Cardiac muscle cell (in vitro differentiated cells and primary cell): ENCODE results near the gene KRTAP6-2. TPM values are rescaled to one million over a fixed set of nuclear protein-coding genes. Genes with fewer than 3 reads are reported as not detected.
A peak's percentile ranks its signal among the peaks of the same experiment; 100 is the strongest.

Source experiments
- DNase-seq, 2 donors: peaks; one replicate each; pipeline versions ENCODE4 v3.0.0 to v3.0.0-alpha.2; 2010 to 2017; ENCODE audit warnings: low read depth in 1 of 2, low spot score in 1 of 2
- H3K27ac ChIP-seq: fragments of 200-600 bp; sonication (generic); 2 replicates; pipeline ENCODE4 v1.5.1; 2016
- H3K27me3 ChIP-seq: fragments of 200-600 bp; sonication (generic); 2 replicates; pipeline ENCODE4 v1.6.0; 2016; ENCODE audit warnings: control low read depth
- H3K36me3 ChIP-seq: fragments of 200-600 bp; sonication (generic); 2 replicates; pipeline ENCODE4 v1.5.1; 2016; ENCODE audit warnings: control low read depth
- H3K4me1 ChIP-seq: fragments of 200-600 bp; sonication (generic); 2 replicates; pipeline ENCODE4 v1.8.1; 2017; ENCODE audit warnings: low read depth, mild to moderate bottlenecking, mixed run types
- H3K4me3 ChIP-seq: fragments of 200-600 bp; sonication (generic); 2 replicates; pipeline ENCODE4 v1.5.1; 2016; ENCODE audit warnings: mild to moderate bottlenecking
- H3K9me3 ChIP-seq: fragments of 200-600 bp; sonication (generic); 2 replicates; pipeline ENCODE4 v1.5.1; 2017; ENCODE audit warnings: low read depth, mild to moderate bottlenecking, control low read depth
- CTCF ChIP-seq: IDR thresholded peaks from 2 replicates; pipeline ENCODE4 v1.5.1; 2012; ENCODE audit warnings: low read depth, mild to moderate bottlenecking, low read length
- polyA plus RNA-seq: library from polyadenylated mRNA; unstranded; fragments of >200 nt; fragmentation: Nextera tagmentation; extraction: Ambion mirVana; gene quantifications from 2 replicates; pipeline ENCODE4 v1.2.1, GENCODE V29; 2016
- total RNA-seq: library from RNA; depleted of rRNA; stranded (reverse); fragments of >200 nt; gene quantifications from 2 replicates; pipeline ENCODE4 v1.2.3, GENCODE V29; 2016

Gene KRTAP6-2
- total and polyA plus RNA-seq, 2 experiments from 2014 or later = not detected

GRCh38 chr21:30629200-30629599 lies 30.5 kb upstream of the KRTAP6-2 start:
- Histone ChIP-seq H3K4me3 (no peak overlapping the region), H3K27ac (no peak overlapping the region), H3K27me3 (no peaks in the 10 kb centered on the region), H3K4me1 (no peaks in the 10 kb centered on the region), H3K36me3 (no peaks in the 10 kb centered on the region), H3K9me3 (no peaks in the 10 kb centered on the region)
- DNase-seq = peak in 1 of 2 donors; percentile 0
- no peak for TF ChIP-seq CTCF

- Histone ChIP-seq H3K27ac (no peak overlapping the region), H3K4me3 (no peak overlapping the region), H3K36me3 (no peaks in the 10 kb centered on the region), H3K4me1 (no peaks in the 10 kb centered on the region), H3K27me3 (no peaks in the 10 kb centered on the region), H3K9me3 (no peaks in the 10 kb centered on the region)
- TF ChIP-seq CTCF = no peak
- no peak for DNase-seq
These were observed 29.4 kb upstream of the KRTAP6-2 start for GRCh38 chr21:30628109-30628508.

- no peaks in the 10 kb centered on the region for H3K9me3 ChIP-seq
- TF ChIP-seq CTCF = no peak
These were observed 26.9 kb upstream of the KRTAP6-2 start for GRCh38 chr21:30625449-30626165.

GRCh38 chr21:30623362-30623761 lies 24.7 kb upstream of the KRTAP6-2 start:
- no peaks in the 10 kb centered on the region for H3K27me3 ChIP-seq
- DNase-seq = no peak

More at GRCh38 chr21:30625449-30626165, 26.9 kb upstream of the KRTAP6-2 start:
- no peak overlapping the region for H3K27ac ChIP-seq
- DNase-seq = no peak
- no peaks in the 10 kb centered on the region for H3K27me3 ChIP-seq
- H3K36me3 ChIP-seq = no peaks in the 10 kb centered on the region
- H3K4me3 ChIP-seq = no peak overlapping the region
- H3K4me1 ChIP-seq = no peaks in the 10 kb centered on the region

GRCh38 chr21:30620522-30620921 lies 21.8 kb upstream of the KRTAP6-2 start, which contains the start of gene KRTAP20-4:
Gene KRTAP20-4, plus strand, starts transcription at chr21:30620627.
- no peak within 1 kb of the TSS for H3K27ac ChIP-seq
- no peak for TF ChIP-seq CTCF
- H3K36me3 ChIP-seq = no peaks in the 10 kb centered on the region
- H3K9me3 ChIP-seq = no peaks in the 10 kb centered on the region
- no peaks in the 10 kb centered on the region for H3K27me3 ChIP-seq
- no peaks in the 10 kb centered on the region for H3K4me1 ChIP-seq
- DNase-seq = no peak
- no peak within 1 kb of the TSS for H3K4me3 ChIP-seq

More at GRCh38 chr21:30623362-30623761, 24.7 kb upstream of the KRTAP6-2 start:
- H3K4me3 ChIP-seq = no peak overlapping the region
- no peaks in the 10 kb centered on the region for H3K9me3 ChIP-seq
- H3K4me1 ChIP-seq = no peaks in the 10 kb centered on the region
- TF ChIP-seq CTCF = no peak
- H3K27ac ChIP-seq = no peak overlapping the region
- no peaks in the 10 kb centered on the region for H3K36me3 ChIP-seq
